Endodermal cell (in vitro differentiated cells): ENCODE results near the gene DAPK1. TPM values are rescaled to one million over a fixed set of nuclear protein-coding genes. Genes with fewer than 3 reads are reported as not detected.

Experiments used
- DNase-seq: peaks from one replicate; pipeline ENCODE4 v3.0.0-alpha.2; 2017
- H3K27ac ChIP-seq: 2 replicates; pipeline ENCODE4 v1.5.1; 2013; ENCODE audit warnings: mild to moderate bottlenecking, low read depth, low read length, moderate library complexity
- H3K27me3 ChIP-seq: 2 replicates; pipeline ENCODE4 v1.6.1; 2013; ENCODE audit warnings: mild to moderate bottlenecking, low read length, moderate library complexity; ENCODE audit not compliant: insufficient read depth, control insufficient read depth, poor library complexity, severe bottlenecking
- H3K36me3 ChIP-seq: 2 replicates; pipeline ENCODE4 v1.7.0; 2013; ENCODE audit warnings: mild to moderate bottlenecking, low read length, moderate library complexity; ENCODE audit not compliant: control insufficient read depth, insufficient read depth
- H3K4me1 ChIP-seq: one replicate; pipeline ENCODE4 v1.7.0; 2013; ENCODE audit warnings: low read length; ENCODE audit not compliant: control insufficient read depth, insufficient read depth
- H3K4me3 ChIP-seq: 2 replicates; pipeline ENCODE4 v1.5.1; 2013; ENCODE audit warnings: mild to moderate bottlenecking, low read length, moderate library complexity
- H3K9ac ChIP-seq: 2 replicates; pipeline ENCODE4 v1.6.1; 2013; ENCODE audit warnings: mild to moderate bottlenecking, low read length, moderate library complexity; ENCODE audit not compliant: poor library complexity, severe bottlenecking; ENCODE audit errors: extremely low read depth
- H3K9me3 ChIP-seq: 2 replicates; pipeline ENCODE4 v1.6.1; 2013; ENCODE audit warnings: mild to moderate bottlenecking, low read length, moderate library complexity; ENCODE audit not compliant: control insufficient read depth
- H3K27ac Mint-ChIP-seq: 2 replicates; pipeline ENCODE4 v1.8.0; 2020; ENCODE audit warnings: mixed read lengths
- H3K27me3 Mint-ChIP-seq: 2 replicates; pipeline ENCODE4 v1.8.0; 2021; ENCODE audit warnings: mild to moderate bottlenecking, mixed read lengths; ENCODE audit not compliant: insufficient read depth
- H3K36me3 Mint-ChIP-seq: 2 replicates; pipeline ENCODE4 v1.8.0; 2020; ENCODE audit warnings: low read depth, mixed read lengths
- H3K4me1 Mint-ChIP-seq: 2 replicates; pipeline ENCODE4 v1.8.0; 2020; ENCODE audit warnings: mixed read lengths
- H3K4me3 Mint-ChIP-seq: 2 replicates; pipeline ENCODE4 v1.8.0; 2020; ENCODE audit warnings: mild to moderate bottlenecking, moderate library complexity, mixed read lengths
- H3K9me3 Mint-ChIP-seq: 2 replicates; pipeline ENCODE4 v1.8.0; 2020; ENCODE audit warnings: mild to moderate bottlenecking, mixed read lengths
- WGBS, 2 experiments: methylation state at CpG; one replicate each; pipeline versions ENCODE4 v1.1.5 to v1.1.7; 2013; ENCODE audit warnings: missing lambda C conversion rate in 2 of 2, mixed read lengths in 1 of 2; ENCODE audit not compliant: insufficient coverage in 1 of 2, insufficient read length in 1 of 2; 5-methylcytosine and 5-hydroxymethylcytosine counted together
- total RNA-seq, 2 donors: library from RNA; stranded (reverse); fragmentation: NEBNext Ultra II Directional in 1 of 2; extraction: Animal tissue kit (Norgen Biotek cat#: 25700) in 1 of 2; gene quantifications; 2 replicates in 1 of 2; 3 replicates in 1 of 2; pipeline ENCODE4 v1.2.1, GENCODE V29; 2021
- TF ChIP-seq, protein P1 (sequence below): fragments of 200-600 bp; sonication (generic); conservative IDR thresholded peaks from 2 replicates; pipeline ENCODE4 v1.5.0; 2021; ENCODE audit warnings: antibody characterized with exemption, mild to moderate bottlenecking

Gene DAPK1
- total RNA-seq, 2 donors from 2014 or later = 117 to 139 TPM

DNA sequence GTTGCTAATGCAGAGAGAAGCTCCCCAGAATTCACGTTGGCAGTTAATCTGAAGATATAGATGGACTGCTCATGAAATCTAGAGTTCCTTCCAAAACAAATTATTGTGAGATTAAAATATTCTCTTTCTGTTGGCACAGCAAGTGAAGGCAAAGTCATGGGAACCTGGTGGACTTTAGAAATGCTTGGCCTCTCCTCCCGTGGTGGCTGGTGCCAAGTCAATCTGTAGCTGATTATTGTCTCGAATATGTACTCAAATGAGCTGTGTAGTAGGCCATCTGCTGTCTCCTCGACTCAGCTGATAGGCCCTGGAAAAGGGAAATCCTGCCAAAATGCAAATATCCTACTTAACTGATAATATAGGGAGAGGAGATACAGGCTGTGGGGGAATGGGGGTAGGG is 69.3 kb downstream of the DAPK1 start:
- Mint-ChIP-seq H3K27me3 (no peaks in the 10 kb centered on the region), H3K4me3 (no peak overlapping the region), H3K27ac (no peak overlapping the region), H3K4me1 (peaks cover 68% of the 10 kb centered on the region), H3K36me3 (peaks cover 15% of the 10 kb centered on the region), H3K9me3 (no peaks in the 10 kb centered on the region)
- Histone ChIP-seq H3K9me3 (no peaks in the 10 kb centered on the region), H3K27me3 (no peaks in the 10 kb centered on the region), H3K36me3 (peaks cover 28% of the 10 kb centered on the region), H3K4me1 (peaks cover 20% of the 10 kb centered on the region), H3K27ac (no peak overlapping the region), H3K4me3 (no peak overlapping the region), H3K9ac (no peak overlapping the region)
- WGBS, 2 experiments = 89 to 100% methylated on average over 1 to 4 of the region's 4 CpGs
- TF ChIP-seq, protein P1, sequence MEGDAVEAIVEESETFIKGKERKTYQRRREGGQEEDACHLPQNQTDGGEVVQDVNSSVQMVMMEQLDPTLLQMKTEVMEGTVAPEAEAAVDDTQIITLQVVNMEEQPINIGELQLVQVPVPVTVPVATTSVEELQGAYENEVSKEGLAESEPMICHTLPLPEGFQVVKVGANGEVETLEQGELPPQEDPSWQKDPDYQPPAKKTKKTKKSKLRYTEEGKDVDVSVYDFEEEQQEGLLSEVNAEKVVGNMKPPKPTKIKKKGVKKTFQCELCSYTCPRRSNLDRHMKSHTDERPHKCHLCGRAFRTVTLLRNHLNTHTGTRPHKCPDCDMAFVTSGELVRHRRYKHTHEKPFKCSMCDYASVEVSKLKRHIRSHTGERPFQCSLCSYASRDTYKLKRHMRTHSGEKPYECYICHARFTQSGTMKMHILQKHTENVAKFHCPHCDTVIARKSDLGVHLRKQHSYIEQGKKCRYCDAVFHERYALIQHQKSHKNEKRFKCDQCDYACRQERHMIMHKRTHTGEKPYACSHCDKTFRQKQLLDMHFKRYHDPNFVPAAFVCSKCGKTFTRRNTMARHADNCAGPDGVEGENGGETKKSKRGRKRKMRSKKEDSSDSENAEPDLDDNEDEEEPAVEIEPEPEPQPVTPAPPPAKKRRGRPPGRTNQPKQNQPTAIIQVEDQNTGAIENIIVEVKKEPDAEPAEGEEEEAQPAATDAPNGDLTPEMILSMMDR = no peak
- DNase-seq = no peak

DNA sequence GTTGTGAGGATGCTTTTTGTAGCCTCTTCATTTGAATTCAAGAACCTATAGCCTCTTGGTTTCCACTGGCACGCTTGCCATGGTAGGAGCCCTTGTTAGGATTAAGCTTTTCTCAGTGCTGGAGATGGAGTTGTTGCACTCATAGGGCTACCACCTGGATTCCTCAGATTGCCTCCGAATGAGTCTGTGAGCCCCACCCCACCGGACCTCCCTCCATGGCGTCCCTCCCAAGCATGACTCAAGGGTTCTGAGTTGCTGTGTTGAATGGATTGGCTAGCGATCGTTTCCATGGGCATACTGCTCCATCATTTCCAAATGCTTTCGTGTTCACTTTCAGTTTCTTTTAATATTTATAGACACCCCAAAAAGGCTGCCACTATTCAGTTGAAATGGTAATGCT is 69.9 kb downstream of the DAPK1 start:
- no peak for DNase-seq
- Histone ChIP-seq H3K4me1 (peaks cover 20% of the 10 kb centered on the region), H3K36me3 (peaks cover 28% of the 10 kb centered on the region), H3K9ac (no peak overlapping the region), H3K9me3 (no peaks in the 10 kb centered on the region), H3K27me3 (no peaks in the 10 kb centered on the region), H3K27ac (no peak overlapping the region), H3K4me3 (no peak overlapping the region)
- no peaks in the 10 kb centered on the region for H3K9me3 Mint-ChIP-seq
- H3K4me3 Mint-ChIP-seq = no peak overlapping the region
- peak overlapping the region; percentile 33 for H3K27ac Mint-ChIP-seq
- H3K36me3 Mint-ChIP-seq = peaks cover 12% of the 10 kb centered on the region
- WGBS, 2 experiments = 89 to 92% methylated on average over 2 to 7 of the region's 7 CpGs
- no peaks in the 10 kb centered on the region for H3K27me3 Mint-ChIP-seq
- H3K4me1 Mint-ChIP-seq = peaks cover 73% of the 10 kb centered on the region
- TF ChIP-seq, protein P1 = no peak

DNA sequence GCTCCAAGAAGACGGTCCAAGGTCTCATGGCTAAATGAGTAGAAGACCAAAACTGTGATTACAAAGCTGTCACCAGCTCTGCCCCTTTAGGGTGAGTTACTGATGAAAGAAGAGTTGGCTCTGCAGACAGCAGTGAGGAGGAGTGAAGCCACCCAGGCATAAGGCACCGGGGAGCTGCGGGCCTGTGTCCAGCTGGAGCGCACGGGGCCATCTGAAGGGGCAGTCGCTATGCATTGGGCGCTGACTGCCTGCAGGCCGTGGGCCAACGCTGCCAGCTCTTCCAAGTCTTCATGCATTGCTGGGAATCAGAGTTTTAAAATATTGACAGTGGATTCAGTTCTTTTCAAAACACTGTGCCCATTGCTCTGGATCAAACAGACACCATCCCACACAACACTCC is 70.3 kb downstream of the DAPK1 start:
- Mint-ChIP-seq H3K27ac (peak overlapping the region; percentile 33), H3K9me3 (no peaks in the 10 kb centered on the region), H3K4me3 (no peak overlapping the region), H3K36me3 (peaks cover 12% of the 10 kb centered on the region), H3K27me3 (no peaks in the 10 kb centered on the region), H3K4me1 (peaks cover 74% of the 10 kb centered on the region)
- no peaks in the 10 kb centered on the region for H3K9me3 ChIP-seq
- no peak overlapping the region for H3K9ac ChIP-seq
- 90 to 91% methylated on average over 7 to 9 of the region's 9 CpGs for WGBS, 2 experiments
- H3K36me3 ChIP-seq = peaks cover 28% of the 10 kb centered on the region
- H3K4me3 ChIP-seq = no peak overlapping the region
- DNase-seq = no peak
- no peaks in the 10 kb centered on the region for H3K27me3 ChIP-seq
- TF ChIP-seq, protein P1 = no peak
- peaks cover 20% of the 10 kb centered on the region for H3K4me1 ChIP-seq
- H3K27ac ChIP-seq = no peak overlapping the region
